Vagina (tissue), 2 donors: ENCODE results near the gene STRA6.

Experiments used
- CTCF ChIP-seq, 3 experiments: fragments of 450-650 bp in 2 of 3; fragments of 200-600 bp in 1 of 3; sonication (generic) in 1 of 3; IDR thresholded peaks; one replicate each; pipeline ENCODE4 v1.5.1; 2017 to 2019; ENCODE audit warnings: antibody characterized with exemption in 3 of 3, mild to moderate bottlenecking in 2 of 3, moderate library complexity in 2 of 3
- POLR2A ChIP-seq, 2 donors: fragments of 450-650 bp; IDR thresholded peaks; one replicate each; pipeline ENCODE4 v1.6.1; 2017; ENCODE audit warnings: antibody characterized with exemption in 2 of 2, mild to moderate bottlenecking in 2 of 2, moderate library complexity in 2 of 2
- POLR2AphosphoS5 ChIP-seq, 2 donors: sonication (generic); formaldehyde crosslinking; IDR thresholded peaks; one replicate each; pipeline ENCODE4 v1.9.0; 2017; ENCODE audit warnings: antibody characterized with exemption in 2 of 2, mild to moderate bottlenecking in 2 of 2, low read depth in 1 of 2; ENCODE audit not compliant: insufficient read depth in 1 of 2

GRCh38 chr15:74170071-74170844, 32.3 kb downstream of the STRA6 start:
- TF ChIP-seq CTCF (IDR thresholded peaks at IDR 0.05) (no peak), POLR2A (IDR thresholded peaks at IDR 0.05) (no peak), POLR2AphosphoS5 (IDR thresholded peaks at IDR 0.05; ENCODE audit: insufficient read depth in 1 of 2, low read depth in 1 of 2) (no peak)
